HL-60 (cell line): ENCODE data around the gene KCNT1.

Source experiments
- DNase-seq, 2 experiments: peaks; one replicate each; pipeline ENCODE4 v3.0.0-alpha.2; 2010 to 2020; ENCODE audit warnings: low read depth in 1 of 2, low spot score in 1 of 2
- H3K27ac ChIP-seq: fragments of 250-450 bp; sonication (Bioruptor Pico); replicated peaks from 2 replicates; pipeline ENCODE4 v1.5.1; 2020; ENCODE audit warnings: mild to moderate bottlenecking, moderate library complexity
- H3K27me3 ChIP-seq: fragments of 250-450 bp; sonication (Bioruptor Pico); 2 replicates; pipeline ENCODE4 v1.5.1; 2021; ENCODE audit warnings: mild to moderate bottlenecking, moderate library complexity; ENCODE audit not compliant: insufficient read depth, poor library complexity, severe bottlenecking
- H3K4me3 ChIP-seq: replicated peaks from 2 replicates; pipeline ENCODE4 v1.5.1; 2011; ENCODE audit warnings: mild to moderate bottlenecking, control low read depth, low read length; ENCODE audit not compliant: insufficient read depth
- GABPA ChIP-seq: IDR thresholded peaks from 2 replicates; pipeline ENCODE4 v1.6.1; 2012; ENCODE audit warnings: low read depth
- POLR2AphosphoS5 ChIP-seq: IDR thresholded peaks from 2 replicates; pipeline ENCODE4 v1.6.1; 2012; ENCODE audit warnings: low read depth
- SPI1 ChIP-seq: IDR thresholded peaks from 2 replicates; pipeline ENCODE4 v1.6.1; 2012; ENCODE audit warnings: low read depth, mild to moderate bottlenecking, borderline replicate concordance
- TF ChIP-seq, protein P1 (sequence below): IDR thresholded peaks from one replicate; pipeline ENCODE4 v1.5.1; 2011; ENCODE audit warnings: low read length, control low read depth, inconsistent platforms; ENCODE audit not compliant: insufficient read depth
- TF ChIP-seq, protein P2 (sequence below): IDR thresholded peaks from 2 replicates; pipeline ENCODE4 v1.6.1; 2012; ENCODE audit warnings: low read depth; ENCODE audit not compliant: insufficient replicate concordance

KCNT1 gene

DNA sequence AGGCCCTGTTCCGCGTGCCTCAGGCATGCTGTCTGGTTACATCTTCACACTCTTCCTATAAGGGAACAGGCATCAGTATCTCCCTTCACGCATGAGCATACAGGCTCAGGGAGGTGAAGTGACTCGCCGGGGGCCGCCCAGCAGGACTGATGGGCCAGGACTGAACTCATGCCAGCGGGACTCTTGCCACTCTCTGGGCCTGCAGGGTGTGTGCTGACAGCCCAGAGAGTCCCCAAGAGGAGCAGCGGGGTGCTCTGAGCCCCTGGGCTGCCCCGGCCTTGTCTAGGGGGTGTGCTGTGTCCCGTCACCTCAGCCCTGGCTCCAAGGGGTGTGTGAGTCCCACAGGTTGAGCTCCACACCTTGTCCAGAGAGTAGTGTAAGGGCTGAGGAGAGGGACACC is 9.9 kb downstream of the KCNT1 start:
- Histone ChIP-seq H3K4me3 (no peak overlapping the region), H3K27me3 (peaks cover 12% of the 10 kb centered on the region), H3K27ac (no peak overlapping the region)
- TF ChIP-seq POLR2AphosphoS5 (no peak), GABPA (no peak), SPI1 (no peak)
- TF ChIP-seq, protein P1, sequence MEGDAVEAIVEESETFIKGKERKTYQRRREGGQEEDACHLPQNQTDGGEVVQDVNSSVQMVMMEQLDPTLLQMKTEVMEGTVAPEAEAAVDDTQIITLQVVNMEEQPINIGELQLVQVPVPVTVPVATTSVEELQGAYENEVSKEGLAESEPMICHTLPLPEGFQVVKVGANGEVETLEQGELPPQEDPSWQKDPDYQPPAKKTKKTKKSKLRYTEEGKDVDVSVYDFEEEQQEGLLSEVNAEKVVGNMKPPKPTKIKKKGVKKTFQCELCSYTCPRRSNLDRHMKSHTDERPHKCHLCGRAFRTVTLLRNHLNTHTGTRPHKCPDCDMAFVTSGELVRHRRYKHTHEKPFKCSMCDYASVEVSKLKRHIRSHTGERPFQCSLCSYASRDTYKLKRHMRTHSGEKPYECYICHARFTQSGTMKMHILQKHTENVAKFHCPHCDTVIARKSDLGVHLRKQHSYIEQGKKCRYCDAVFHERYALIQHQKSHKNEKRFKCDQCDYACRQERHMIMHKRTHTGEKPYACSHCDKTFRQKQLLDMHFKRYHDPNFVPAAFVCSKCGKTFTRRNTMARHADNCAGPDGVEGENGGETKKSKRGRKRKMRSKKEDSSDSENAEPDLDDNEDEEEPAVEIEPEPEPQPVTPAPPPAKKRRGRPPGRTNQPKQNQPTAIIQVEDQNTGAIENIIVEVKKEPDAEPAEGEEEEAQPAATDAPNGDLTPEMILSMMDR, result no peak
- TF ChIP-seq, protein P2, sequence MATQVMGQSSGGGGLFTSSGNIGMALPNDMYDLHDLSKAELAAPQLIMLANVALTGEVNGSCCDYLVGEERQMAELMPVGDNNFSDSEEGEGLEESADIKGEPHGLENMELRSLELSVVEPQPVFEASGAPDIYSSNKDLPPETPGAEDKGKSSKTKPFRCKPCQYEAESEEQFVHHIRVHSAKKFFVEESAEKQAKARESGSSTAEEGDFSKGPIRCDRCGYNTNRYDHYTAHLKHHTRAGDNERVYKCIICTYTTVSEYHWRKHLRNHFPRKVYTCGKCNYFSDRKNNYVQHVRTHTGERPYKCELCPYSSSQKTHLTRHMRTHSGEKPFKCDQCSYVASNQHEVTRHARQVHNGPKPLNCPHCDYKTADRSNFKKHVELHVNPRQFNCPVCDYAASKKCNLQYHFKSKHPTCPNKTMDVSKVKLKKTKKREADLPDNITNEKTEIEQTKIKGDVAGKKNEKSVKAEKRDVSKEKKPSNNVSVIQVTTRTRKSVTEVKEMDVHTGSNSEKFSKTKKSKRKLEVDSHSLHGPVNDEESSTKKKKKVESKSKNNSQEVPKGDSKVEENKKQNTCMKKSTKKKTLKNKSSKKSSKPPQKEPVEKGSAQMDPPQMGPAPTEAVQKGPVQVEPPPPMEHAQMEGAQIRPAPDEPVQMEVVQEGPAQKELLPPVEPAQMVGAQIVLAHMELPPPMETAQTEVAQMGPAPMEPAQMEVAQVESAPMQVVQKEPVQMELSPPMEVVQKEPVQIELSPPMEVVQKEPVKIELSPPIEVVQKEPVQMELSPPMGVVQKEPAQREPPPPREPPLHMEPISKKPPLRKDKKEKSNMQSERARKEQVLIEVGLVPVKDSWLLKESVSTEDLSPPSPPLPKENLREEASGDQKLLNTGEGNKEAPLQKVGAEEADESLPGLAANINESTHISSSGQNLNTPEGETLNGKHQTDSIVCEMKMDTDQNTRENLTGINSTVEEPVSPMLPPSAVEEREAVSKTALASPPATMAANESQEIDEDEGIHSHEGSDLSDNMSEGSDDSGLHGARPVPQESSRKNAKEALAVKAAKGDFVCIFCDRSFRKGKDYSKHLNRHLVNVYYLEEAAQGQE, result no peak
- DNase-seq, result no peak

DNA sequence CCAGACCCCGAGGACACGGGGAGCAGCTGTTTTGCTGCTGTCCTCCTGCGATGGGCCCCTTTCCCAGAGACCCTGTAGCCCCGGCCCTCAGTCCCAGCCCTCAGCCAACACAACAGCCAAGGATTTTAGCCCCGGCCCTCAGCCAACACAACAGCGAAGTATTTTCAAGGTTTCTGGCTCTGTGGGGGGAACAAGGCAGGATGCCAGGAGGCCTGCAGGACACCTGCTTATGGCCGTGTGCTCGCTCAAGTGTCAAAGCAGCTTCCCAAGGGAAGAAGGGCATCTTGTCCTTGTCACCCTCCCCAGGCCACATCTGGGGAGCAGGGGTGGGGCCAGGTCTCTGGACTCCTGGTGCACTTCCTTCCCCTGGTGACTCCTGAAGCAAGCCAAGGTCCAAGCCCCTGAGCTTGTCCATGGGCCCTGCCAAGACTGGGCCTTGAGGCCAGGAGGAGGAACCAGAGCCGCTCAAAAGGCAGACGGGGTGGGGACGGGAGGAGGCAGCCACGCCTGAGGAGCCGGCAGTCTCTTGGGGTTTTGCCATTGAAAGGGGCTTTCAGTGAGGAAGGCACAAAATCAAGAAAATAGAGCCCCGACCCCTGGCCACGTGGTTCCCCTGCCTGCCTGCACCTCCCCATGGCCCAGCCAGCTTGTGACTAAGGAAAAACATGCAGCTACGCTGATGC is 10.8 kb downstream of the KCNT1 start:
- Histone ChIP-seq H3K4me3 (no peak overlapping the region), H3K27ac (no peak overlapping the region), H3K27me3 (peaks cover 12% of the 10 kb centered on the region)
- TF ChIP-seq GABPA (no peak), SPI1 (no peak)
- TF ChIP-seq, protein P2, result no peak
- TF ChIP-seq, protein P1, result no peak
- DNase-seq, result no peak

DNA sequence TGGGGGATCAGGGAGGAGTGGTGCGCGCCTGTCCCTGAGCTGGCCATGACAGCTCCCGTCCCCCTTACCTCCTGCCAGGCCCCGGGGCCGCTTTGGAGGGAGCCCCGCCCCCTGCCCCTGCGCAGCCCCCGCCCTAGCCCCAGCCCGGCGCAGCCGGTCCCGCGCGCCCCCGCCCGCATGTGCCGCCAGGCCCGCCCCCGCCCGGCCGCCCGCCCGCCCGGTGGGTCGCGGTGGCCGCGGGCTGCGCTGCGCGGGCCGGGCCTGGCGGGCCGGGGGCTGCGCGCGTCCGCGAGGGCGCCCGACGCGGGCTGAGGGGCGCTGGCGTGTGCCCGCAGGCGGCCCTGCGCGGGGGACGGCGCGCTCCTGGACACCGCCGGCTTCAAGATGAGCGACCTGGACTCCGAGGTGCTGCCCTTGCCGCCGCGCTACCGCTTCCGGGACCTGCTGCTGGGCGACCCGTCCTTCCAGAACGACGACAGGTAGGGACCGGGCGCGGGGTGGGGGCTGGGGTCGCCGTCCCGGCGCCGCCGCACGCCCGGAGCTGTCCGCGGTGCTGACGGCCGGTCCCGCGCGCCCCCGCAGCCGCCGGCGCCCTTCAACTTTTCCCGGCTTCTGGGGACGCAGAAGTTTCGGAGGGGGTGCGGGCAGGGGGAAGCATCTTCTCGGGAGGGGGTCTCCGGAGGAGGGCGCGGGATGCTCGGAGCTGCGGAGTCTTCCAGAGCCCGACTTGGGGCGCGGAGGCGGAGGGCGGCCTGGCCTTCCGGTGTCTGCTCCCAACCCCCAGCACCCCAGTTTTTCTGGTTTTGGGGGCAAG is 12.5 kb downstream of the KCNT1 start:
- Histone ChIP-seq H3K27me3 (peaks cover 12% of the 10 kb centered on the region), H3K4me3 (no peak overlapping the region), H3K27ac (no peak overlapping the region)
- DNase-seq, result no peak
- TF ChIP-seq POLR2AphosphoS5 (no peak), GABPA (no peak), SPI1 (no peak)
- TF ChIP-seq, protein P1, result no peak
- TF ChIP-seq, protein P2, result peak; percentile 92
